H1 (cell line): ENCODE data around the gene RBM44. TPM values are rescaled to one million over a fixed set of nuclear protein-coding genes. Genes with fewer than 3 reads are reported as not detected.
A peak's percentile ranks its signal among the peaks of the same experiment; 100 is the strongest.

ENCODE experiments used
- CTCF ChIA-PET: fragments of 300-600 bp; sonication (Branson Sonifier 250); formaldehyde crosslinking; loops from one replicate; lab custom pipeline; 2021; ENCODE audit not compliant: partially characterized antibody; lab: Charles Lee
- POLR2A ChIA-PET: fragments of 300-600 bp; sonication (Branson Sonifier 250); formaldehyde crosslinking; loops from one replicate; lab custom pipeline; 2021; ENCODE audit warnings: inconsistent platforms; ENCODE audit not compliant: partially characterized antibody; lab: Charles Lee
- DNase-seq, 2 experiments: peaks; one replicate each; pipeline versions ENCODE4 v3.0.0 to v3.0.0-alpha.2; 2010 to 2022; ENCODE audit warnings: low spot score in 2 of 2, low read depth in 1 of 2, mixed read lengths in 1 of 2
- FAIRE-seq: peaks from 2 replicates; lab custom pipeline; 2011; peaks lifted over from hg19 to GRCh38; lab: Jason Lieb, UNC
- H2AFZ ChIP-seq: 2 replicates; pipeline ENCODE4 v1.8.1; 2012; ENCODE audit warnings: low read length, inconsistent platforms
- H2AK5ac ChIP-seq: 2 replicates; pipeline ENCODE4 v1.6.1; 2013; ENCODE audit warnings: low read depth, low read length
- H2BK120ac ChIP-seq: replicated peaks from 2 replicates; pipeline ENCODE3; 2013; ENCODE audit warnings: low read depth, low read length, inconsistent platforms
- H2BK12ac ChIP-seq: 2 replicates; pipeline ENCODE4 v1.6.1; 2013; ENCODE audit warnings: low read depth, low read length
- H2BK15ac ChIP-seq: 2 replicates; pipeline ENCODE4 v1.6.1; 2013; ENCODE audit warnings: low read length
- H2BK20ac ChIP-seq: 2 replicates; pipeline ENCODE4 v1.6.1; 2013; ENCODE audit warnings: low read length
- H2BK5ac ChIP-seq: 2 replicates; pipeline ENCODE4 v1.6.1; 2013; ENCODE audit warnings: low read depth, low read length
- H3K14ac ChIP-seq: 2 replicates; pipeline ENCODE4 v1.6.1; 2013; ENCODE audit warnings: inconsistent platforms; ENCODE audit not compliant: insufficient read length
- H3K18ac ChIP-seq: 2 replicates; pipeline ENCODE4 v1.6.1; 2013; ENCODE audit warnings: low read length; ENCODE audit errors: extremely low read depth
- H3K23ac ChIP-seq: 2 replicates; pipeline ENCODE4 v1.6.1; 2013; ENCODE audit warnings: inconsistent platforms; ENCODE audit not compliant: insufficient read length
- H3K23me2 ChIP-seq: 2 replicates; pipeline ENCODE4 v1.6.1; 2013; ENCODE audit warnings: low read depth, low read length
- H3K27ac ChIP-seq: 2 replicates; pipeline ENCODE4 v1.6.1; 2011; ENCODE audit warnings: low read depth, low read length, inconsistent platforms
- H3K27me3 ChIP-seq, 4 experiments: replicated peaks in 1 of 4; 1 replicate in 1 of 4; 2 replicates in 3 of 4; pipeline versions ENCODE4 v1.6.1 to v1.8.1; 2011 to 2013; ENCODE audit warnings: low read length in 3 of 4, mild to moderate bottlenecking in 3 of 4, inconsistent platforms in 2 of 4, mixed read lengths in 2 of 4, moderate library complexity in 1 of 4; ENCODE audit not compliant: control insufficient read depth in 3 of 4, insufficient read depth in 3 of 4; ENCODE audit errors: extremely low read depth in 1 of 4
- H3K36me3 ChIP-seq, 4 experiments: 2 replicates each; pipeline versions ENCODE4 v1.6.1 to v1.8.1; 2011 to 2013; ENCODE audit warnings: mild to moderate bottlenecking in 4 of 4, low read length in 3 of 4, moderate library complexity in 2 of 4, control low read depth in 1 of 4, inconsistent platforms in 1 of 4; ENCODE audit not compliant: insufficient read depth in 4 of 4, control insufficient read depth in 2 of 4
- H3K4ac ChIP-seq: replicated peaks from 2 replicates; pipeline ENCODE3; 2013; ENCODE audit warnings: low read length, low read depth, mixed read lengths, inconsistent platforms; ENCODE audit not compliant: insufficient read length
- H3K4me1 ChIP-seq, 4 experiments: replicated peaks in 1 of 4; 1 replicate in 1 of 4; 2 replicates in 3 of 4; pipeline versions ENCODE4 v1.6.1 to v1.8.1; 2011 to 2013; ENCODE audit warnings: low read length in 3 of 4, inconsistent platforms in 2 of 4, mixed read lengths in 1 of 4; ENCODE audit not compliant: insufficient read depth in 4 of 4, control insufficient read depth in 3 of 4
- H3K4me2 ChIP-seq, 2 experiments: 2 replicates each; pipeline versions ENCODE4 v1.6.1 to v1.8.1; 2011 to 2013; ENCODE audit warnings: low read depth in 2 of 2, low read length in 2 of 2, control low read depth in 1 of 2, inconsistent platforms in 1 of 2, mild to moderate bottlenecking in 1 of 2; ENCODE audit not compliant: insufficient read depth in 1 of 2
- H3K4me3 ChIP-seq, 4 experiments: fragments of 200-600, 300-600 bp in 1 of 4; sonication (generic), shearing (Covaris generic), sonication (Bioruptor Twin) in 1 of 4; 2 replicates each; pipeline versions ENCODE4 v1.5.1 to v1.8.1; 2011 to 2016; ENCODE audit warnings: low read length in 4 of 4, low read depth in 3 of 4, control low read depth in 2 of 4, inconsistent platforms in 2 of 4, mild to moderate bottlenecking in 2 of 4, mixed read lengths in 1 of 4, moderate library complexity in 1 of 4; ENCODE audit not compliant: insufficient read depth in 2 of 4; ENCODE audit errors: extremely low read depth in 1 of 4
- H3K56ac ChIP-seq: replicated peaks from 2 replicates; pipeline ENCODE3; 2013; ENCODE audit warnings: low read depth, mild to moderate bottlenecking, mixed read lengths, low read length, inconsistent platforms; ENCODE audit not compliant: insufficient read length
- H3K79me1 ChIP-seq: 2 replicates; pipeline ENCODE4 v1.6.1; 2013; ENCODE audit warnings: low read depth, low read length, control low read depth
- H3K79me2 ChIP-seq, 2 experiments: 2 replicates each; pipeline versions ENCODE4 v1.6.1 to v1.8.1; 2012 to 2013; ENCODE audit warnings: low read length in 2 of 2, mild to moderate bottlenecking in 2 of 2, inconsistent platforms in 1 of 2; ENCODE audit not compliant: insufficient read depth in 2 of 2, control insufficient read depth in 1 of 2
- H3K9ac ChIP-seq, 4 experiments: replicated peaks in 1 of 4; 1 replicate in 1 of 4; 2 replicates in 3 of 4; pipeline versions ENCODE4 v1.6.1 to v1.8.1; 2011 to 2013; ENCODE audit warnings: low read depth in 3 of 4, low read length in 3 of 4, control low read depth in 2 of 4, mild to moderate bottlenecking in 2 of 4, moderate library complexity in 2 of 4, inconsistent platforms in 1 of 4; ENCODE audit errors: extremely low read depth in 1 of 4
- H3K9me3 ChIP-seq, 2 experiments: 2 replicates each; pipeline versions ENCODE4 v1.6.1 to v1.8.1; 2012 to 2013; ENCODE audit warnings: mild to moderate bottlenecking in 2 of 2, moderate library complexity in 2 of 2, control low read depth in 1 of 2, inconsistent platforms in 1 of 2, low read depth in 1 of 2, low read length in 1 of 2, mixed read lengths in 1 of 2; ENCODE audit not compliant: insufficient read depth in 2 of 2
- H4K20me1 ChIP-seq, 2 experiments: replicated peaks in 1 of 2; 2 replicates each; pipeline versions ENCODE3 to v1.8.1; 2011 to 2013; ENCODE audit warnings: inconsistent platforms in 2 of 2, low read length in 2 of 2, mild to moderate bottlenecking in 1 of 2; ENCODE audit not compliant: insufficient read depth in 2 of 2, control insufficient read depth in 1 of 2
- H4K5ac ChIP-seq: 2 replicates; pipeline ENCODE4 v1.6.1; 2013; ENCODE audit warnings: low read length, low read depth, mixed read lengths, inconsistent platforms; ENCODE audit not compliant: insufficient read length
- H4K8ac ChIP-seq: 2 replicates; pipeline ENCODE4 v1.8.0; 2013; ENCODE audit warnings: mild to moderate bottlenecking, moderate library complexity, low read length, inconsistent platforms; ENCODE audit not compliant: insufficient read depth; ENCODE audit errors: extremely low read depth
- H4K91ac ChIP-seq: replicated peaks from 2 replicates; pipeline ENCODE3; 2013; ENCODE audit warnings: low read length, mixed read lengths, inconsistent platforms; ENCODE audit not compliant: insufficient read length
- CEBPB ChIP-seq: IDR thresholded peaks from 2 replicates; pipeline ENCODE4 v1.6.1; 2012; ENCODE audit warnings: low read depth, low read length
- JUN ChIP-seq: IDR thresholded peaks from 2 replicates; pipeline ENCODE4 v1.6.1; 2011; ENCODE audit warnings: low read depth, mild to moderate bottlenecking, improper control_type of control experiment, low read length
- SUZ12 ChIP-seq: fragments of 200-600 bp; sonication (generic); IDR thresholded peaks from 2 replicates; pipeline ENCODE4 v1.6.1; 2012; ENCODE audit warnings: mild to moderate bottlenecking, inconsistent platforms, low read length, moderate library complexity, mixed read lengths
- TBP ChIP-seq: IDR thresholded peaks from 2 replicates; pipeline ENCODE4 v1.6.1; 2011; ENCODE audit warnings: low read depth, low read length, improper control_type of control experiment
- WGBS, 2 experiments: shearing (Covaris generic) in 1 of 2; methylation state at CpG; one replicate each; pipeline versions ENCODE4 v1.1.6 to v1.1.7; 2013 to 2015; ENCODE audit warnings: low lambda C conversion rate in 2 of 2, mixed read lengths in 2 of 2, inconsistent platforms in 1 of 2, low coverage in 1 of 2, missing lambda C conversion rate in 1 of 2; ENCODE audit not compliant: insufficient replicate concordance in 2 of 2, insufficient coverage in 1 of 2, insufficient read length in 1 of 2; ENCODE audit errors: extremely low coverage in 1 of 2, missing lambda C conversion rate in 1 of 2; 5-methylcytosine and 5-hydroxymethylcytosine counted together
- polyA plus RNA-seq, 7 experiments: library from polyadenylated mRNA; depleted of rRNA in 3 of 7; stranded (reverse) in 5 of 7; unstranded in 2 of 7; fragments of >200 nt in 5 of 7; fragments of 200-250 nt in 2 of 7; gene quantifications; 1 replicate in 5 of 7; 2 replicates in 1 of 7; 4 replicates in 1 of 7; pipeline versions ENCODE4 v1.2.1 to v1.2.3, GENCODE V29; 2011 to 2013; ENCODE audit warnings: missing spikeins in 2 of 7, mixed read lengths in 2 of 7
- total RNA-seq: library from RNA; stranded (reverse); fragmentation: NEBNext Ultra II Directional; extraction: Animal tissue kit (Norgen Biotek cat#: 25700); gene quantifications from 2 replicates; pipeline ENCODE4 v1.2.1, GENCODE V29; 2021

The RBM44 gene
- total and polyA plus RNA-seq, 2 of the 8 experiments (the other 6 are each of a cell fraction or from before 2014, with no cell fraction given) = 0.12 to 0.43 TPM

DNA sequence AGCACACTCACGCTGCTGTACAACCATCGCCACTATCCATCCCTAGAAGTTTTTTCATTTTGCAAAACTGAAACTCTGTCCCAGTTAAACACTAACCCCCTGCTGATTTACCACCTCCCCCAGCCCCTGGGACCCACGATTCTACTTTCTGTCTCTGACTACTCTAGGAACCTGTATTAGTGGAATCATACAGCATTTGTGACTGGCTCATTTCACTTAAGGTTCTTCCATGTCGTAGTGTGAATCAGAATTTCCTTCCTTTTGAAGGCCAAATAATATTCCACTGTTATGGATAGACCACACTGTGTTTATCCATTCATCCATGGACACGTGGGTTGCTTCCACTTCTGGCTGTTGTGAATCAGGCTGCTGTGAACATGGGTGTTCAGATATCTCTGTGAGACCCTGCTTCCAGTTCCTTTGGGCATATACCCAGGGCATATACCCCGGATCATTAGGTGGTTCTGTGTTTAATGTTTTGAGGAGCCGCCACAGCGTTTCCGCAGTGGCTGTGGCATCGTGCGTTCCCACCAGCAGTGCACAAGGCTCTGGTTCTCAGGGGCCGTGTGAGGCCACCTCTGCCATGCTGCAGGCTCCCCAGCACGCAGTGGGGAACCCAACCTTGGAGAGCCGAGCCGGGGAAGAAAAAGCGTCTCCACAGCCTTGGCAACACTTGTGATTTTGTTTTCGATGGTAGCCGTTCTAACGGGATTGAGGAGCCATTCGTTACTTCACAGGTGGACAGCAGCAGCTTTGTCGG, 70.9 kb downstream of the RBM44 start:
- H3K27me3 ChIP-seq = no peaks in the 10 kb centered on the region
- no peak overlapping the region for H3K4ac ChIP-seq
- no peak overlapping the region for H3K23ac ChIP-seq
- ChIA-PET CTCF (no interaction called here), POLR2A (no interaction called here)
- H3K4me2 ChIP-seq = no peak overlapping the region
- no peak overlapping the region for H2BK5ac ChIP-seq
- peaks cover 0 to 4% (median under 1%) of the 10 kb centered on the region in 4 experiments; a peak in 2 of 7 replicates for H3K4me1 ChIP-seq
- FAIRE-seq = no peak
- TF ChIP-seq CEBPB (no peak), TBP (no peak), JUN (no peak), SUZ12 (no peak)
- TF ChIP-seq, all 59 proteins: peak for 0
- Histone ChIP-seq H3K4me3 (no peak overlapping the region), H3K14ac (no peak overlapping the region), H3K79me2 (no peaks in the 10 kb centered on the region), H3K36me3 (no peaks in the 10 kb centered on the region), H2BK12ac (no peak overlapping the region), H2BK15ac (no peak overlapping the region), H3K9ac (no peak overlapping the region), H2AK5ac (no peak overlapping the region), H2BK120ac (no peak overlapping the region), H3K18ac (no peak overlapping the region), H4K20me1 (no peaks in the 10 kb centered on the region), H2BK20ac (no peak overlapping the region), H4K5ac (no peak overlapping the region), H3K79me1 (no peaks in the 10 kb centered on the region), H3K56ac (no peak overlapping the region), H2AFZ (no peak overlapping the region), H3K27ac (no peak overlapping the region), H3K9me3 (no peaks in the 10 kb centered on the region; a peak in 1 of 4 replicates), H4K8ac (no peak overlapping the region), H4K91ac (no peak overlapping the region), H3K23me2 (no peaks in the 10 kb centered on the region)
- peak in 1 of 2 experiments; percentile 32 for DNase-seq
- WGBS, 2 experiments = 89% methylated on average over 21 of the region's 21 CpGs; no CpG with 5 or more reads in 1 of the 2 experiments
